HepG2 (cell line): ENCODE data around the gene PLXND1. TPM values are rescaled to one million over a fixed set of nuclear protein-coding genes. Genes with fewer than 3 reads are reported as not detected.

Experiments
- ATAC-seq: fragments of 200-7000 bp; cut with Tn5 transposase; 3 replicates; pipeline ENCODE4 v1.9.1; 2020; ENCODE audit warnings: mild to moderate bottlenecking, moderate library complexity
- BruUV-seq: library from RNA; stranded (reverse); fragments of 400-500 nt; replicated peaks from 2 replicates; lab custom pipeline; 2021; lab: Mats Ljungman, UMichigan
- CTCF ChIA-PET: fragments of 300-600 bp; formaldehyde crosslinking; extraction: SDS; loops from one replicate; lab custom pipeline; 2021; ENCODE audit warnings: low total read pairs, inconsistent platforms, low intra/inter-chr PET ratio; lab: Yijun Ruan, JAX
- POLR2A ChIA-PET: fragments of 350-600 bp; sonication (Branson Sonifier 250); formaldehyde crosslinking; loops from one replicate; lab custom pipeline; 2020; ENCODE audit warnings: antibody characterized with exemption, inconsistent platforms; lab: Yijun Ruan, JAX
- DNase-seq: peaks from one replicate; pipeline ENCODE4 v3.0.0-alpha.2; 2015; ENCODE audit warnings: low spot score
- FAIRE-seq: peaks from 3 replicates; lab custom pipeline; 2011; peaks lifted over from hg19 to GRCh38; lab: Jason Lieb, UNC
- H2AFZ ChIP-seq: one replicate; pipeline ENCODE4 v1.6.1; 2011; ENCODE audit warnings: low read length, inconsistent platforms
- H3K27ac ChIP-seq: fragments of 300-600 bp; 3 replicates; pipeline ENCODE4 v1.8.0; 2011; ENCODE audit warnings: mixed run types, mild to moderate bottlenecking, mixed read lengths, low read length, inconsistent platforms; ENCODE audit not compliant: insufficient read depth; ENCODE audit errors: extremely low read length
- H3K27me3 ChIP-seq, 2 experiments: fragments of 200-600 bp in 1 of 2; 2 replicates in 1 of 2; 3 replicates in 1 of 2; pipeline versions ENCODE4 v1.6.0 to v1.8.0; 2011; ENCODE audit warnings: low read length in 2 of 2, mild to moderate bottlenecking in 2 of 2, moderate library complexity in 2 of 2, inconsistent platforms in 1 of 2; ENCODE audit not compliant: insufficient read depth in 2 of 2, control insufficient read depth in 1 of 2
- H3K36me3 ChIP-seq, 2 experiments: fragments of 200-600 bp in 1 of 2; replicated peaks in 1 of 2; 2 replicates in 1 of 2; 3 replicates in 1 of 2; pipeline versions ENCODE4 v1.5.1 to v1.8.0; 2011; ENCODE audit warnings: low read length in 2 of 2, inconsistent platforms in 1 of 2; ENCODE audit not compliant: insufficient read depth in 2 of 2, control insufficient read depth in 1 of 2
- H3K4me1 ChIP-seq: 2 replicates; pipeline ENCODE4 v1.5.1; 2012; ENCODE audit warnings: low read length, inconsistent platforms; ENCODE audit not compliant: insufficient read depth
- H3K4me2 ChIP-seq: 2 replicates; pipeline ENCODE4 v1.6.0; 2011; ENCODE audit warnings: low read depth, low read length, inconsistent platforms
- H3K4me3 ChIP-seq, 3 experiments: fragments of 200-600 bp in 1 of 3; sonication (generic), shearing (Covaris generic) in 1 of 3; replicated peaks in 1 of 3; 2 replicates each; pipeline ENCODE4 v1.5.1; 2011 to 2016; ENCODE audit warnings: low read length in 3 of 3, inconsistent platforms in 2 of 3, low read depth in 2 of 3, mild to moderate bottlenecking in 2 of 3, control low read depth in 1 of 3, mixed read lengths in 1 of 3; ENCODE audit not compliant: insufficient read depth in 1 of 3
- H3K79me2 ChIP-seq: one replicate; pipeline ENCODE4 v1.6.1; 2011; ENCODE audit warnings: low read length, inconsistent platforms; ENCODE audit not compliant: insufficient read depth
- H3K9ac ChIP-seq: 2 replicates; pipeline ENCODE4 v1.6.0; 2011; ENCODE audit warnings: mild to moderate bottlenecking, low read depth, low read length, inconsistent platforms; ENCODE audit not compliant: insufficient read depth
- H3K9me3 ChIP-seq: 2 replicates; pipeline ENCODE4 v1.5.1; 2012; ENCODE audit warnings: mild to moderate bottlenecking, low read length
- H4K20me1 ChIP-seq: 2 replicates; pipeline ENCODE4 v1.6.0; 2011; ENCODE audit warnings: inconsistent platforms, mild to moderate bottlenecking, low read length, moderate library complexity; ENCODE audit not compliant: insufficient read depth
- ARID4A ChIP-seq: sonication (generic); formaldehyde crosslinking; IDR thresholded peaks from 2 replicates; pipeline ENCODE4 v1.5.0; 2020; ENCODE audit warnings: mild to moderate bottlenecking, missing genetic modification reagents, borderline replicate concordance
- PCBP1 ChIP-seq: fragments of 200-400 bp; formaldehyde crosslinking; IDR thresholded peaks from 2 replicates; pipeline ENCODE4 v1.6.1; 2017; ENCODE audit warnings: mild to moderate bottlenecking, low read depth, low read length, borderline replicate concordance
- RBAK ChIP-seq: sonication (generic); formaldehyde crosslinking; IDR thresholded peaks from 2 replicates; pipeline ENCODE4 v1.5.1; 2020; ENCODE audit warnings: mild to moderate bottlenecking, missing genetic modification reagents
- SUZ12 ChIP-seq: fragments of 150-350 bp; IDR thresholded peaks from 2 replicates; pipeline ENCODE4 v1.6.1; 2014; ENCODE audit warnings: low read depth, low read length
- U2AF1 ChIP-seq: fragments of 200-400 bp; formaldehyde crosslinking; optimal IDR thresholded peaks from 2 replicates; pipeline ENCODE3; 2017; ENCODE audit warnings: mild to moderate bottlenecking, low read depth, low read length
- ZNF614 ChIP-seq: IDR thresholded peaks from 2 replicates; pipeline ENCODE4 v1.6.1; 2018; ENCODE audit warnings: missing biosample characterization, missing genetic modification reagents, inconsistent platforms, borderline replicate concordance
- WGBS: methylation state at CpG from one replicate; pipeline ENCODE4 v1.1.6; 2017; ENCODE audit warnings: low lambda C conversion rate; 5-methylcytosine and 5-hydroxymethylcytosine counted together
- in situ Hi-C: cut with HindIII; loops from 2 replicates; pipeline ENCODE4 v1.10.0; 2017; ENCODE audit warnings: low pct_unique_long_range_greater_than_20kb; ENCODE audit not compliant: extremely low pct_ligation_motif_present
- intact Hi-C: fragments of 100-400 bp; cut with micrococcal nuclease; formaldehyde crosslinking; loops from one replicate; pipeline ENCODE4 v1.10.0; 2022; ENCODE audit not compliant: unreplicated experiment
- polyA plus RNA-seq, 8 experiments: library from polyadenylated mRNA; depleted of rRNA in 3 of 8; stranded (reverse) in 7 of 8; unstranded in 1 of 8; fragments of >200 nt; fragmentation: Illumina TruSeq in 4 of 8; extraction: Trizol in 4 of 8; gene quantifications; 2 replicates each; pipeline versions ENCODE4 v1.2.1 to v1.2.3, GENCODE V29; 2011 to 2016; ENCODE audit warnings: low read depth in 4 of 8, missing spikeins in 1 of 8, mixed read lengths in 1 of 8; ENCODE audit not compliant: insufficient read depth in 1 of 8
- total RNA-seq, 5 experiments: library from RNA; depleted of rRNA; stranded (reverse); fragments of >200 nt; fragmentation: Illumina TruSeq; extraction: Trizol; gene quantifications; 2 replicates each; pipeline ENCODE4 v1.2.3, GENCODE V29; 2016; ENCODE audit warnings: low read depth in 1 of 5

Gene PLXND1
- total and polyA plus RNA-seq, 2 of the 13 experiments (the other 11 are each of a cell fraction or from before 2014, with no cell fraction given), result 15.9 to 42.0 TPM

- no peaks in the 10 kb centered on the region for H3K27me3 ChIP-seq
- no peak overlapping the region for H3K27ac ChIP-seq
- H3K79me2 ChIP-seq, result no peaks in the 10 kb centered on the region
- CTCF ChIA-PET, result no interaction called here
- no peak overlapping the region for H3K4me3 ChIP-seq
- 97% methylated on average over 6 of the region's 6 CpGs for WGBS
- H3K36me3 ChIP-seq, result peaks cover 0 to 1% of the 10 kb centered on the region in 2 experiments; a peak in 1 of 5 replicates
- BruUV-seq, result no TSS peak
- in situ Hi-C loops (no loop called here), intact Hi-C loops (no loop called here)
- FAIRE-seq (no peak), DNase-seq (no peak), ATAC-seq (no peak)
- POLR2A ChIA-PET, result no interaction called here
- H2AFZ ChIP-seq, result no peak overlapping the region
- H3K4me2 ChIP-seq, result no peak overlapping the region
- H3K9me3 ChIP-seq, result no peaks in the 10 kb centered on the region
- peaks cover 41% of the 10 kb centered on the region for H3K4me1 ChIP-seq
- H3K9ac ChIP-seq, result no peak overlapping the region
- H4K20me1 ChIP-seq, result no peaks in the 10 kb centered on the region
- TF ChIP-seq PCBP1 (no peak), SUZ12 (no peak), ZNF614 (no peak), ARID4A (CRISPR knock-in tag) (no peak), U2AF1 (no peak), RBAK (CRISPR knock-in tag) (no peak)
Observed at GRCh38 chr3:129514563-129514962, 91.9 kb downstream of the PLXND1 start.
